HepG2 (cell line): Measurements from ENCODE around the gene LDB2. TPM values are rescaled to one million over a fixed set of nuclear protein-coding genes. Genes with fewer than 3 reads are reported as not detected.

Source experiments
- ATAC-seq: fragments of 200-7000 bp; cut with Tn5 transposase; 3 replicates; pipeline ENCODE4 v1.9.1; 2020; ENCODE audit warnings: mild to moderate bottlenecking, moderate library complexity
- BruUV-seq: library from RNA; stranded (reverse); fragments of 400-500 nt; replicated peaks from 2 replicates; lab custom pipeline; 2021; lab: Mats Ljungman, UMichigan
- CTCF ChIA-PET: fragments of 300-600 bp; formaldehyde crosslinking; extraction: SDS; loops from one replicate; lab custom pipeline; 2021; ENCODE audit warnings: low total read pairs, inconsistent platforms, low intra/inter-chr PET ratio; lab: Yijun Ruan, JAX
- POLR2A ChIA-PET: fragments of 350-600 bp; sonication (Branson Sonifier 250); formaldehyde crosslinking; loops from one replicate; lab custom pipeline; 2020; ENCODE audit warnings: antibody characterized with exemption, inconsistent platforms; lab: Yijun Ruan, JAX
- DNase-seq: peaks from one replicate; pipeline ENCODE4 v3.0.0-alpha.2; 2015; ENCODE audit warnings: low spot score
- FAIRE-seq: peaks from 3 replicates; lab custom pipeline; 2011; peaks lifted over from hg19 to GRCh38; lab: Jason Lieb, UNC
- H2AFZ ChIP-seq: one replicate; pipeline ENCODE4 v1.6.1; 2011; ENCODE audit warnings: low read length, inconsistent platforms
- H3K27ac ChIP-seq: fragments of 300-600 bp; 3 replicates; pipeline ENCODE4 v1.8.0; 2011; ENCODE audit warnings: mixed run types, mild to moderate bottlenecking, mixed read lengths, low read length, inconsistent platforms; ENCODE audit not compliant: insufficient read depth; ENCODE audit errors: extremely low read length
- H3K27me3 ChIP-seq, 2 experiments: fragments of 200-600 bp in 1 of 2; 2 replicates in 1 of 2; 3 replicates in 1 of 2; pipeline versions ENCODE4 v1.6.0 to v1.8.0; 2011; ENCODE audit warnings: low read length in 2 of 2, mild to moderate bottlenecking in 2 of 2, moderate library complexity in 2 of 2, inconsistent platforms in 1 of 2; ENCODE audit not compliant: insufficient read depth in 2 of 2, control insufficient read depth in 1 of 2
- H3K36me3 ChIP-seq, 2 experiments: fragments of 200-600 bp in 1 of 2; replicated peaks in 1 of 2; 2 replicates in 1 of 2; 3 replicates in 1 of 2; pipeline versions ENCODE4 v1.5.1 to v1.8.0; 2011; ENCODE audit warnings: low read length in 2 of 2, inconsistent platforms in 1 of 2; ENCODE audit not compliant: insufficient read depth in 2 of 2, control insufficient read depth in 1 of 2
- H3K4me1 ChIP-seq: 2 replicates; pipeline ENCODE4 v1.5.1; 2012; ENCODE audit warnings: low read length, inconsistent platforms; ENCODE audit not compliant: insufficient read depth
- H3K4me2 ChIP-seq: 2 replicates; pipeline ENCODE4 v1.6.0; 2011; ENCODE audit warnings: low read depth, low read length, inconsistent platforms
- H3K4me3 ChIP-seq, 3 experiments: fragments of 200-600 bp in 1 of 3; sonication (generic), shearing (Covaris generic) in 1 of 3; replicated peaks in 1 of 3; 2 replicates each; pipeline ENCODE4 v1.5.1; 2011 to 2016; ENCODE audit warnings: low read length in 3 of 3, inconsistent platforms in 2 of 3, low read depth in 2 of 3, mild to moderate bottlenecking in 2 of 3, control low read depth in 1 of 3, mixed read lengths in 1 of 3; ENCODE audit not compliant: insufficient read depth in 1 of 3
- H3K79me2 ChIP-seq: one replicate; pipeline ENCODE4 v1.6.1; 2011; ENCODE audit warnings: low read length, inconsistent platforms; ENCODE audit not compliant: insufficient read depth
- H3K9ac ChIP-seq: 2 replicates; pipeline ENCODE4 v1.6.0; 2011; ENCODE audit warnings: mild to moderate bottlenecking, low read depth, low read length, inconsistent platforms; ENCODE audit not compliant: insufficient read depth
- H3K9me3 ChIP-seq: 2 replicates; pipeline ENCODE4 v1.5.1; 2012; ENCODE audit warnings: mild to moderate bottlenecking, low read length
- H4K20me1 ChIP-seq: 2 replicates; pipeline ENCODE4 v1.6.0; 2011; ENCODE audit warnings: inconsistent platforms, mild to moderate bottlenecking, low read length, moderate library complexity; ENCODE audit not compliant: insufficient read depth
- ATM ChIP-seq: fragments of 450-650 bp; IDR thresholded peaks from 2 replicates; pipeline ENCODE4 v1.7.1; 2017; ENCODE audit warnings: mild to moderate bottlenecking, borderline replicate concordance
- CCDC6 ChIP-seq: sonication (generic); formaldehyde crosslinking; IDR thresholded peaks from 2 replicates; pipeline ENCODE4 v1.8.1; 2022; ENCODE audit warnings: mild to moderate bottlenecking, missing genetic modification reagents, moderate library complexity
- MED8 ChIP-seq: sonication (generic); formaldehyde crosslinking; IDR thresholded peaks from 2 replicates; pipeline ENCODE4 v1.8.1; 2023; ENCODE audit warnings: mild to moderate bottlenecking, missing genetic modification reagents; ENCODE audit not compliant: insufficient replicate concordance
- ZNF841 ChIP-seq: sonication (generic); formaldehyde crosslinking; IDR thresholded peaks from 2 replicates; pipeline ENCODE4 v1.8.1; 2023; ENCODE audit warnings: missing genetic modification reagents, borderline replicate concordance
- WGBS: methylation state at CpG from one replicate; pipeline ENCODE4 v1.1.6; 2017; ENCODE audit warnings: low lambda C conversion rate; 5-methylcytosine and 5-hydroxymethylcytosine counted together
- in situ Hi-C: cut with HindIII; loops from 2 replicates; pipeline ENCODE4 v1.10.0; 2017; ENCODE audit warnings: low pct_unique_long_range_greater_than_20kb; ENCODE audit not compliant: extremely low pct_ligation_motif_present
- intact Hi-C: fragments of 100-400 bp; cut with micrococcal nuclease; formaldehyde crosslinking; loops from one replicate; pipeline ENCODE4 v1.10.0; 2022; ENCODE audit not compliant: unreplicated experiment
- polyA plus RNA-seq, 8 experiments: library from polyadenylated mRNA; depleted of rRNA in 3 of 8; stranded (reverse) in 7 of 8; unstranded in 1 of 8; fragments of >200 nt; fragmentation: Illumina TruSeq in 4 of 8; extraction: Trizol in 4 of 8; gene quantifications; 2 replicates each; pipeline versions ENCODE4 v1.2.1 to v1.2.3, GENCODE V29; 2011 to 2016; ENCODE audit warnings: low read depth in 4 of 8, missing spikeins in 1 of 8, mixed read lengths in 1 of 8; ENCODE audit not compliant: insufficient read depth in 1 of 8
- total RNA-seq, 5 experiments: library from RNA; depleted of rRNA; stranded (reverse); fragments of >200 nt; fragmentation: Illumina TruSeq; extraction: Trizol; gene quantifications; 2 replicates each; pipeline ENCODE4 v1.2.3, GENCODE V29; 2016; ENCODE audit warnings: low read depth in 1 of 5
- TF ChIP-seq, protein P1 (sequence below): sonication (generic); formaldehyde crosslinking; conservative IDR thresholded peaks from 2 replicates; pipeline ENCODE4 v1.4.0; 2020; ENCODE audit warnings: missing genetic modification reagents
- TF ChIP-seq, protein P2 (sequence below): sonication (generic); formaldehyde crosslinking; IDR thresholded peaks from 2 replicates; pipeline ENCODE4 v1.5.1; 2020; ENCODE audit warnings: mild to moderate bottlenecking, missing genetic modification reagents

The LDB2 gene
- total and polyA plus RNA-seq, 2 of the 13 experiments (the other 11 are each of a cell fraction or from before 2014, with no cell fraction given) = not detected

DNA sequence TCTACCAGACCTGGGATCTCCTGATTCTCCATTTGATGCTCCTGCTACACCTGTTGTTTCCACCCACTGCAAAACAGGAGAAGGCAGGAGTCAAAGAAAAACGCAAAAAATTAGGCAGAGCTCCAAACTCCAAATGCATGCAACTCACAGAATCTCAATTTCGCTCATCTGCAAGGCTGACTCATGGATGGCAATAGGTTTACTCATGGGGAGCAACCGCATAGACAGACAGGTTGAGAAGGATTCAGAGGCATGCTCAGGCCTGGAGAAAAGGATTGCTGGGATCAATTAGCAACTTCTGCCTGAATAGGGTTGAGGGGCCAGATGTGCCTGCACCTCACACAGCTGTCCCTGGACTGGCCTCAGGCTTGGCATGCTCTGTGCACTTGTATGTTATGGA is 231.0 kb downstream of the LDB2 start:
- ChIA-PET POLR2A (no interaction called here), CTCF (no interaction called here)
- TF ChIP-seq, protein P1, sequence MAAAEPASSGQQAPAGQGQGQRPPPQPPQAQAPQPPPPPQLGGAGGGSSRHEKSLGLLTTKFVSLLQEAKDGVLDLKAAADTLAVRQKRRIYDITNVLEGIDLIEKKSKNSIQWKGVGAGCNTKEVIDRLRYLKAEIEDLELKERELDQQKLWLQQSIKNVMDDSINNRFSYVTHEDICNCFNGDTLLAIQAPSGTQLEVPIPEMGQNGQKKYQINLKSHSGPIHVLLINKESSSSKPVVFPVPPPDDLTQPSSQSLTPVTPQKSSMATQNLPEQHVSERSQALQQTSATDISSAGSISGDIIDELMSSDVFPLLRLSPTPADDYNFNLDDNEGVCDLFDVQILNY = no peak
- TF ChIP-seq ATM = no peak
- Histone ChIP-seq H3K4me3 (no peak overlapping the region), H3K9me3 (no peaks in the 10 kb centered on the region), H3K4me2 (no peak overlapping the region), H4K20me1 (no peaks in the 10 kb centered on the region), H3K79me2 (no peaks in the 10 kb centered on the region), H2AFZ (no peak overlapping the region), H3K27ac (no peak overlapping the region), H3K4me1 (no peaks in the 10 kb centered on the region), H3K27me3 (no peaks in the 10 kb centered on the region; a peak in 1 of 5 replicates), H3K36me3 (no peaks in the 10 kb centered on the region), H3K9ac (no peak overlapping the region)
- no peak for FAIRE-seq
- no peak for ATAC-seq
- BruUV-seq = no TSS peak
- 24% methylated on average over 3 of the region's 3 CpGs for WGBS
- intact Hi-C loops (no loop called here), in situ Hi-C loops (no loop called here)
- DNase-seq = no peak

DNA sequence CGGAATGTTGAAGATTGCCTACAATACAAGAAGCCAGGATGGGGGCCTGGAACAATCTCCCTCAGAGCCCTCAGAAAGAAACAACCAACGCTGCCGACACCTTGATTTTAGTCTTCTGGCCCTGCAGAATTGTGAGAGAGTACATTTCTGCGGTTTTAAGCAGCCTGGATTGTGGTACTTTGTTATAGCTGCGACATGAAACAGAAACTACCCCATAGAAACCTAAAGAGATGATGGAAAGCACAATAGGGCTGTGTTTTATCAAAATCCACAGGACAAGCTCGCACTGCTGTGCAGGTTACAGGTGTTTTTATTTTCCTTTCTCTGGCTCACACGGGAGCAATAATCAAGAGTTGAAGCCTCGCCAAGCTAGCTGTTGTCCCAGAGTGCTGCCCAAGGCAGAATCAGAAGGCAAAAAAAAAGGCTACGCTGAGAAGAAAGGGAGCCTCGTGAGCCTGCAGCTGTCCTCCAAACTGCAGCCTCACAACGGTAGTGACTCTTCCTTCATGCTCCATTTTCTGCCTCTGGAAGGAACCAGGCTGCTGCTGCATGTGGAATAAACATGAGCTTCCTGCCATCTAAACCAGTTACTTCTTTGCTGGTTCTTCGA is 232.4 kb downstream of the LDB2 start:
- no peak overlapping the region for H3K9ac ChIP-seq
- ATAC-seq (no peak), FAIRE-seq (no peak), DNase-seq (no peak)
- H3K27me3 ChIP-seq = no peaks in the 10 kb centered on the region; a peak in 1 of 5 replicates
- no peaks in the 10 kb centered on the region for H3K9me3 ChIP-seq
- H3K4me2 ChIP-seq = no peak overlapping the region
- WGBS = 5% methylated on average over 11 of the region's 12 CpGs
- TF ChIP-seq MED8 (CRISPR knock-in tag) (no peak), CCDC6 (CRISPR knock-in tag) (no peak), ZNF841 (CRISPR knock-in tag) (no peak)
- TF ChIP-seq, protein P2, sequence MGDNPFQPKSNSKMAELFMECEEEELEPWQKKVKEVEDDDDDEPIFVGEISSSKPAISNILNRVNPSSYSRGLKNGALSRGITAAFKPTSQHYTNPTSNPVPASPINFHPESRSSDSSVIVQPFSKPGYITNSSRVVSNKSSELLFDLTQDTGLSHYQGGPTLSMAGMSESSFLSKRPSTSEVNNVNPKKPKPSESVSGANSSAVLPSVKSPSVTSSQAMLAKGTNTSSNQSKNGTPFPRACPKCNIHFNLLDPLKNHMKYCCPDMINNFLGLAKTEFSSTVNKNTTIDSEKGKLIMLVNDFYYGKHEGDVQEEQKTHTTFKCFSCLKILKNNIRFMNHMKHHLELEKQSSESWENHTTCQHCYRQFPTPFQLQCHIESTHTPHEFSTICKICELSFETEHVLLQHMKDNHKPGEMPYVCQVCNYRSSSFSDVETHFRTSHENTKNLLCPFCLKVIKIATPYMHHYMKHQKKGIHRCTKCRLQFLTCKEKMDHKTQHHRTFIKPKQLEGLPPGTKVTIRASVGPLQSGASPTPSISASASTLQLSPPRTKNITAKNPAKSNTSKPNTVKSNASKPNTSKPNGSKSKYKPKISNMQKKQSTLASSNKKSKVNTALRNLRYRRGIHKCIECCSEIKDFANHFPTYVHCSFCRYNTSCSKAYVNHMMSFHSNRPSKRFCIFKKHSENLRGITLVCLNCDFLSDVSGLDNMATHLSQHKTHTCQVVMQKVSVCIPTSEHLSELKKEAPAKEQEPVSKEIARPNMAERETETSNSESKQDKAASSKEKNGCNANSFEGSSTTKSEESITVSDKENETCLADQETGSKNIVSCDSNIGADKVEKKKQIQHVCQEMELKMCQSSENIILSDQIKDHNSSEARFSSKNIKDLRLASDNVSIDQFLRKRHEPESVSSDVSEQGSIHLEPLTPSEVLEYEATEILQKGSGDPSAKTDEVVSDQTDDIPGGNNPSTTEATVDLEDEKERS (CRISPR knock-in tag) = no peak
- no peaks in the 10 kb centered on the region for H3K79me2 ChIP-seq
- ChIA-PET CTCF (no interaction called here), POLR2A (no interaction called here)
- in situ Hi-C loops (no loop called here), intact Hi-C loops (no loop called here)
- no peaks in the 10 kb centered on the region for H3K4me1 ChIP-seq
- no peak overlapping the region for H2AFZ ChIP-seq
- H3K27ac ChIP-seq = no peak overlapping the region
- no TSS peak for BruUV-seq
- no peaks in the 10 kb centered on the region for H4K20me1 ChIP-seq
- no peak overlapping the region for H3K4me3 ChIP-seq
- H3K36me3 ChIP-seq = no peaks in the 10 kb centered on the region
